ENCODE results near the gene RIMBP2.

GRCh38 chr12:130709971-130710732 lies 5.9 kb downstream of the RIMBP2 start:
- TF ChIP-seq CTCF (IDR thresholded peaks at IDR 0.05; ENCODE audit: borderline replicate concordance, extremely low read depth, low read length, poor library complexity, severe bottlenecking) (no peak), EZH2 (IDR thresholded peaks at IDR 0.05; ENCODE audit: borderline replicate concordance, low read depth, low read length, severe bottlenecking) (no peak)
